Activated CD4-positive, alpha-beta T cell treated with anti-CD3 and anti-CD28 coated beads, Interleukin-2, amount 10 ng/mL, durations not matched to agents 24 days and 14 days (primary cell): ENCODE results near the gene FCRL5. TPM values are rescaled to one million over a fixed set of nuclear protein-coding genes. Genes with fewer than 3 reads are reported as not detected.
A peak's percentile ranks its signal among the peaks of the same experiment; 100 is the strongest.
"Not testable (repeated sequence)": the region's sequence is repeated elsewhere in the genome, so short reads cannot be mapped to it uniquely, and the experiment has no call there.

ENCODE experiments used
- DNase-seq: peaks from one replicate; pipeline ENCODE4 v3.0.0; 2022
- H3K27ac Mint-ChIP-seq: one replicate; pipeline ENCODE4 v1.8.0; 2022; ENCODE audit warnings: mild to moderate bottlenecking, mixed read lengths
- H3K27me3 Mint-ChIP-seq: one replicate; pipeline ENCODE4 v1.8.0; 2022; ENCODE audit warnings: mixed read lengths
- H3K36me3 Mint-ChIP-seq: one replicate; pipeline ENCODE4 v1.8.0; 2022; ENCODE audit warnings: low read depth, mild to moderate bottlenecking, mixed read lengths
- H3K4me1 Mint-ChIP-seq: one replicate; pipeline ENCODE4 v1.8.0; 2021; ENCODE audit warnings: mixed read lengths
- H3K4me3 Mint-ChIP-seq: one replicate; pipeline ENCODE4 v1.8.0; 2022; ENCODE audit warnings: mild to moderate bottlenecking, moderate library complexity, mixed read lengths
- H3K9me3 Mint-ChIP-seq: one replicate; pipeline ENCODE4 v1.8.0; 2021; ENCODE audit warnings: mixed read lengths
- intact Hi-C: fragments of 100-400 bp; cut with micrococcal nuclease; formaldehyde crosslinking; loops from one replicate; pipeline ENCODE4 v1.15.1; 2023
- total RNA-seq: library from RNA; stranded (reverse); gene quantifications from 2 replicates; pipeline ENCODE4 v1.2.3, GENCODE V29; 2022

Gene FCRL5
- total RNA-seq, 1 donor from 2014 or later = not detected

- Mint-ChIP-seq H3K4me3 (no peak overlapping the region), H3K27ac (no peak overlapping the region), H3K9me3 (no peaks in the 10 kb centered on the region), H3K36me3 (no peaks in the 10 kb centered on the region), H3K4me1 (peaks cover 2% of the 10 kb centered on the region), H3K27me3 (peaks cover 15% of the 10 kb centered on the region)
- intact Hi-C loops = no loop called here
- no peak for DNase-seq
Observed at GRCh38 chr1:157562515-157562914, 10.2 kb upstream of the FCRL5 start.

DNA sequence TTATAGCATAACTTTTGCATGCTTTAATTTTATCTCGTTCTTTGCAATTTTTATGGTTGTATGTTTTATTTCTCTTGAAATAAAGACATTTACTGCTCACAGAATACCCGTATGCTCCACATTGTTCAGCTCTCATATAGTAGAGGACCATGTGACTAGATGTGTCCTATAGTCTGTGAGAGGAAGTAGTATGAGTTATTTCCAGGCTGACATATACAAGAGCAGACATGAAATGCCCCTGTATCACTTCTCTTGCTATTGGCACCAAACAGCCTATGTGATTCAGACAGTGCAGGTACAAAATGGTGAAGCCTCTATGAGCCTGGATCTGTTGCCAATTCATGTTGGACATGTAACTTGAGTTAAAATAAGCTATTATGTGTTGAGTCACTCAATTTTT lies 5.8 kb upstream of the FCRL5 start:
- no peak for DNase-seq
- H3K36me3 Mint-ChIP-seq = no peaks in the 10 kb centered on the region
- intact Hi-C loops = no loop called here
- H3K4me3 Mint-ChIP-seq = no peak overlapping the region
- peaks cover 2% of the 10 kb centered on the region for H3K4me1 Mint-ChIP-seq
- H3K27ac Mint-ChIP-seq = no peak overlapping the region
- H3K9me3 Mint-ChIP-seq = no peaks in the 10 kb centered on the region
- peaks cover 15% of the 10 kb centered on the region for H3K27me3 Mint-ChIP-seq

DNA sequence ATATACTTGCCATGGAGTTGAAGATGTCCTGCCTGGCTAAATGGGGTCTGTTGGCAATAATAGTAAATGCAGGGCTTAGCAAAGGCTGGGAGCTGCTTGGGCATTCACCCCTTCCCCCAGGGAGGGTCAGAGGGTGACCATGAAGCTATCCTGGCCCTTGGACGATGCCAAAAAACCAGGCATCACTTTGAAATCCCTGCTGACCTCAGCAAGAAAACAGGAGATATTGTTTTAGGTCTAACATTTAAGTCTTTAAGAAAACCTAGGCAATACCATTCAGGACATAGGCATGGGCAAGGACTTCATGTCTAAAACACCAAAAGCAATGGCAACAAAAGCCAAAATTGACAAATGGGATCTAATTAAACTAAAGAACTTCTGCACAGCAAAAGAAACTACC lies 4.2 kb downstream of the FCRL5 start:
- H3K4me1 Mint-ChIP-seq = not testable (repeated sequence)

DNA sequence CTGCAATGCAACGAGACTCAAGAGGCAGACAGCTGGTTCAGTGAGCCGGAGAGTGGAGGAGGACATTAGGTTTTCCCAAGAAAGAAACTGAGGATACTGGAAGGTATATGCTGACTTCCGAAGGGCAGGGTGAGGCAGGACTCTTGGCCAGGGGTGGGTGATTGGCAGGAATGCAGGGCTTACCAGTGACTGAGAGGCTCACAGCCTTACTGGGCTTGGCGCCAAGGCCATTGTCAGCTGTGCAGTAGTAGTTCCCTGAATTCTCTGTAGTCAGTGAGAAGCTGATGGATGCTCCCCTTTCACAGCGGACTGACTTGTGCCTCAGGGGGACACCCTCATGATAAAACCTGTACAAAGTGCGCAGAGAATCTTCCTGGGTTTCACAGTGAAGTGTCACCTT lies 9.6 kb downstream of the FCRL5 start:
- Mint-ChIP-seq H3K4me3 (no peak overlapping the region), H3K27me3 (peaks cover 7% of the 10 kb centered on the region), H3K36me3 (no peaks in the 10 kb centered on the region), H3K9me3 (no peaks in the 10 kb centered on the region), H3K4me1 (no peaks in the 10 kb centered on the region), H3K27ac (no peak overlapping the region)
- DNase-seq = no peak
- intact Hi-C loops = no loop called here

More for the DNA sequence above, 4.2 kb downstream of the FCRL5 start:
- H3K9me3 Mint-ChIP-seq, H3K27ac Mint-ChIP-seq, intact Hi-C loops, H3K4me3 Mint-ChIP-seq, DNase-seq, H3K27me3 Mint-ChIP-seq, H3K36me3 Mint-ChIP-seq: not testable (repeated sequence)

- Mint-ChIP-seq H3K27ac (no peak overlapping the region), H3K4me3 (no peak overlapping the region), H3K9me3 (no peaks in the 10 kb centered on the region), H3K4me1 (no peaks in the 10 kb centered on the region), H3K36me3 (no peaks in the 10 kb centered on the region), H3K27me3 (peaks cover 10% of the 10 kb centered on the region)
- DNase-seq = no peak
- intact Hi-C loops = no loop called here
Observed at GRCh38 chr1:157540852-157541251, 11.5 kb downstream of the FCRL5 start.

- no peaks in the 10 kb centered on the region for H3K4me1 Mint-ChIP-seq
- no peaks in the 10 kb centered on the region for H3K36me3 Mint-ChIP-seq
- intact Hi-C loops = no loop called here
- no peak for DNase-seq
- no peak overlapping the region for H3K4me3 Mint-ChIP-seq
- no peaks in the 10 kb centered on the region for H3K9me3 Mint-ChIP-seq
- peaks cover 10% of the 10 kb centered on the region for H3K27me3 Mint-ChIP-seq
- H3K27ac Mint-ChIP-seq = no peak overlapping the region
Observed at GRCh38 chr1:157540160-157540748, 12.1 kb downstream of the FCRL5 start.

DNA sequence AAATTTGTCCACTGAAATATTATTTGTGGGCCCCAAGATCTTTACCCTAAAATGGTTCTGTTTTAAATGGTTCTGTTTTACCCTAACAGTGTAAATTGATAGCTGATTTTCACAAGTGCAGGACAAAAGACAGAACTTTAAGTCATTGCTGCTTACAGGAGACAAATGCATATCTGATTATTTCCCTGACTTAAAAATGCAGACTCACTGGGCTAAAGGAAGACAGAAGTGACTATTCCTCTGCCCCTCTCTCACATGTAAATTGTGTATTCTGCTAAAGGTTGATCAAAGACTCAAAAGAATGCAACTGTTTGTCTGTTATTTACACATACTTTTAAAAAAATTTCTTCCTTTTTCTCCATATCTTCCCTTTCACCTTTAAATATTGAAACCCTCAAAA lies 12.7 kb downstream of the FCRL5 start:
- Mint-ChIP-seq H3K9me3 (no peaks in the 10 kb centered on the region), H3K4me3 (no peak overlapping the region), H3K4me1 (no peaks in the 10 kb centered on the region), H3K36me3 (no peaks in the 10 kb centered on the region), H3K27me3 (peaks cover 10% of the 10 kb centered on the region), H3K27ac (no peak overlapping the region)
- intact Hi-C loops = no loop called here
- no peak for DNase-seq

DNA sequence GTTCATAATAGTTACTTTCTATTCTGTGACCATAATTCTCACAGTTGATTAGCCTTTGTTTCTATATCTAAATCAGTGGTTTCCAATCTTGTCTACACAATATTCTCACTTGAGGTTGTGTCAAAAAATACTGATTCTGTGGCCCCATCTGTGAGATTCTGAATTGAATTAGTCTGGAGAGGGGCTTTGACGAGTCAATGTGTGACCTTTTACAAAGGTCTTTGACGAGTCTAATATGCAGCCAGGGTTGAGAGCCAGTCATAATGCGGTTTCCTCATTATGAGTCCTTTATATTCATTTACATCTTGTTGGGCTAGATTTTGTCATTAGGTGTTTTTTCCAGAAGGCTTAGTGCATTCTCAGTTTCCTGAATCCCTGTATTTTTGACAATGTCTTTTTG lies 19.7 kb downstream of the FCRL5 start:
- intact Hi-C loops = no loop called here
- peaks cover 13% of the 10 kb centered on the region for H3K27me3 Mint-ChIP-seq
- no peak for DNase-seq
- no peak overlapping the region for H3K4me3 Mint-ChIP-seq
- H3K36me3 Mint-ChIP-seq = no peaks in the 10 kb centered on the region
- no peaks in the 10 kb centered on the region for H3K4me1 Mint-ChIP-seq
- no peak overlapping the region for H3K27ac Mint-ChIP-seq
- H3K9me3 Mint-ChIP-seq = no peaks in the 10 kb centered on the region

DNA sequence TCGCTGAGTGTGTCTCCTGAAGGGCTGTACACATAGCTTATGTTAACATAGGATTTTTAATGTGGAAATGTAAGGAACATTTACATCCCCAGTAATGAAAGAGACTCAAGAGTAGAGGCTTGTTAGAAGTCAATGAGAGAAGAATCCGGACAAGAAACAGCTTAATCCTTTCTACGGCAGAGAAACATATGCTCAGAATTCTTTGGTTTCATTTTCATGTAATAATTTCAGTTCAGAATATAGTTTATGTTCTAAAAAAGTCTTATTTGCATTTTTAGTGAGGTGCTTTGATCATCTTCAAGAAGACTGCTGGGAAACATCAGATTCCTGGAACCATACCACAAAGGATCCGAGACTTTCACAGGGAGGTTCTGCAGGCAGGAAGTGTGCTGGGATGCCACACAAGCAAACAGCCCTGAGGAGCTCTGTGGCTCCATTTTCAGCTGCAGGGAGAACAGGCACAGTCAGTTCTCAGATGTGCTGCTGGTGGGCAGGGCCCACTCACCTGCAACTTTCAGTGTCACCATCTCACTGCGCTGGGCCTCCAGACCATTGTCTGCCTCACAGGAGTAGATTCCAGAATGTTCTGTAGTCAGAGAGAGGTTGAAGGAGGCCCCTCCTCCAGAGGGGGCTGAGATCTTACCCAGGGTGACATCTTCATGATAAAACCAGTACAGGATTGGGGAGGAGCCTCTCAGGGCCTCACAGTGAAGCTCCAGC lies 28.4 kb downstream of the FCRL5 start:
- Mint-ChIP-seq H3K27me3 (no peaks in the 10 kb centered on the region), H3K4me3 (peak overlapping the region; percentile 22), H3K4me1 (peaks cover 2% of the 10 kb centered on the region), H3K27ac (no peak overlapping the region), H3K9me3 (no peaks in the 10 kb centered on the region), H3K36me3 (no peaks in the 10 kb centered on the region)
- DNase-seq = no peak
- intact Hi-C loops = no loop called here

DNA sequence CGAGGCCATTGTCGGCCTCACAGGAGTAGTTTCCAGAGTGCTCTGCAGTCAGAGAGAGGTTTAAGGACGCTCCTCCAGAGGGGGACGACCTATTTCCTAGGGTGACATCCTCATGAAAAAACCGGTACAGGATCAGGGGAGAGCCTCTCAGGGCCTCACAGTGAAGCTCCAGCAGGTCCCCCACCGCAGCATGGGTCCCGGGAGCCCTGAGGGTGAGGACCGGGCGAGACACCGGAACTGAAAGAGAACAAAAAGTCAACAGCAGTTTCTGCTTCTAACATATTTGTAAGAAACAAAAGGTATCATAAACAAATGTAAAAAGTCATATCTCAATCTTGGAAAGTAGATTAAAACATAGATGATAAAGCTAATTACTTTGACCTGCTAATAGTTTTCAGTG lies 31.3 kb downstream of the FCRL5 start:
- Mint-ChIP-seq H3K27ac (no peak overlapping the region), H3K4me1 (peaks cover 2% of the 10 kb centered on the region), H3K27me3 (no peaks in the 10 kb centered on the region), H3K36me3 (no peaks in the 10 kb centered on the region), H3K4me3 (no peak overlapping the region), H3K9me3 (no peaks in the 10 kb centered on the region)
- DNase-seq = no peak
- intact Hi-C loops = no loop called here

- no peak for DNase-seq
- H3K4me3 Mint-ChIP-seq = no peak overlapping the region
- no peak overlapping the region for H3K27ac Mint-ChIP-seq
- H3K4me1 Mint-ChIP-seq = peaks cover 2% of the 10 kb centered on the region
- intact Hi-C loops = no loop called here
- H3K9me3 Mint-ChIP-seq = no peaks in the 10 kb centered on the region
- H3K27me3 Mint-ChIP-seq = no peaks in the 10 kb centered on the region
- H3K36me3 Mint-ChIP-seq = no peaks in the 10 kb centered on the region
Observed at GRCh38 chr1:157520386-157520935, 31.9 kb downstream of the FCRL5 start.

GRCh38 chr1:157519451-157519850 lies 32.9 kb downstream of the FCRL5 start:
- no peak for DNase-seq
- Mint-ChIP-seq H3K27ac (no peak overlapping the region), H3K4me3 (no peak overlapping the region), H3K27me3 (no peaks in the 10 kb centered on the region), H3K36me3 (no peaks in the 10 kb centered on the region), H3K4me1 (peaks cover 2% of the 10 kb centered on the region), H3K9me3 (no peaks in the 10 kb centered on the region)
- intact Hi-C loops = no loop called here

- Mint-ChIP-seq H3K4me3 (no peak overlapping the region), H3K36me3 (no peaks in the 10 kb centered on the region), H3K27ac (no peak overlapping the region), H3K9me3 (no peaks in the 10 kb centered on the region), H3K27me3 (no peaks in the 10 kb centered on the region), H3K4me1 (no peaks in the 10 kb centered on the region)
- intact Hi-C loops = no loop called here
- no peak for DNase-seq
Observed at GRCh38 chr1:157517016-157517415, 35.3 kb downstream of the FCRL5 start.

DNA sequence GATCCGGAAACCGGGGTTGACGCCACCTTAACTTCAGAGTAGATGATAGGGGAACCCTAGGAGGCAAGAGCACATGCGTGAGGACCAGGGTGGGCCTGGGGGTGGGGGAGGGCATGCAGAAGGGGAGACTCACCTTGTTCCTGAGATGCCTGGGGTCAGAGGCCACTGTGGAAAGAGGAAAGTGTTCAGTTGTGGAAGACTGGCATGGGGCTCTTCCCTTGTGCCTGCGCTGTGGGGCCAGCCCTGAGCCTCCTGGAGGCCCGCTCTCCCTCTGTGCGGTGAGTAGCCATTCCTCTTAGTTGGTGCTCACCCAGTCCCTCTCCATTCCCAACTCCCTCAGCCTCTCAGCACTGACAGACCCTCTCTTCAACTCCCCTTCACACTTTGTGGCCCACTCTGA lies 36.6 kb downstream of the FCRL5 start:
- H3K9me3 Mint-ChIP-seq = no peaks in the 10 kb centered on the region
- DNase-seq = no peak
- no peaks in the 10 kb centered on the region for H3K27me3 Mint-ChIP-seq
- H3K4me3 Mint-ChIP-seq = no peak overlapping the region
- H3K4me1 Mint-ChIP-seq = no peaks in the 10 kb centered on the region
- H3K27ac Mint-ChIP-seq = no peak overlapping the region
- intact Hi-C loops = no loop called here
- no peaks in the 10 kb centered on the region for H3K36me3 Mint-ChIP-seq

DNA sequence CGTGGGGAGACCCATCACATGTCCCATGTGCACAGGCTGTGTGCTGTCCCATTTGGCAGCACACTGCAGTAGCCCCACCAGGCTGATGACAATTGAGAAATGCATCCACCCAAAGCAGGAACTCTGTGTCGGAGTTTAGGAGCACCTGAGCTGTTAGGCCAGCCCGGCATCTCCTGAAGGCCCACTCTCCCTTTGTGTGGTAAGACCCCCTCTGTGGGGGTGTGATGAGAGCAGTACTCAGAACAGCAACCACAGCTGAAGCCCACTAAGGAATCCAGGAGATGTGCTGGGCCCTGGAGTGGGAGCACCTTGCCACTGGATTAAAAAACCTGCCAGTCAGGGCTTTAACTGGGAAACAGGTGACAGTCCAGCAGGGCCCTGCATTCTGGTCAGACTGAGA lies 37.2 kb downstream of the FCRL5 start:
- no peaks in the 10 kb centered on the region for H3K9me3 Mint-ChIP-seq
- H3K4me1 Mint-ChIP-seq = no peaks in the 10 kb centered on the region
- H3K27ac Mint-ChIP-seq = no peak overlapping the region
- H3K36me3 Mint-ChIP-seq = no peaks in the 10 kb centered on the region
- intact Hi-C loops = no loop called here
- no peak for DNase-seq
- no peak overlapping the region for H3K4me3 Mint-ChIP-seq
- no peaks in the 10 kb centered on the region for H3K27me3 Mint-ChIP-seq
